GM19395 (cell line): Measurements from ENCODE around the gene DUSP16.
"Not testable (repeated sequence)": the region's sequence is repeated elsewhere in the genome, so short reads cannot be mapped to it uniquely, and the experiment has no call there.

Experiments used
- ATAC-seq: cut with Tn5 transposase; IDR thresholded peaks from one replicate; pipeline ENCODE4 v1.9.1; 2021; ENCODE audit warnings: mild to moderate bottlenecking, moderate library complexity; ENCODE audit not compliant: unreplicated experiment

Gene DUSP16

GRCh38 chr12:12502130-12502814 is 60.4 kb downstream of the DUSP16 start:
- ATAC-seq = not testable (repeated sequence)

- no peak for ATAC-seq
Observed at GRCh38 chr12:12501121-12501520, 61.5 kb downstream of the DUSP16 start.

GRCh38 chr12:12499909-12500604 is 62.6 kb downstream of the DUSP16 start:
- no peak for ATAC-seq

GRCh38 chr12:12498210-12498609 is 64.5 kb downstream of the DUSP16 start:
- ATAC-seq = no peak

- no peak for ATAC-seq
Observed at GRCh38 chr12:12495536-12495935, 67.1 kb downstream of the DUSP16 start.

- ATAC-seq = no peak
Observed at GRCh38 chr12:12492547-12492946, 70.1 kb downstream of the DUSP16 start.

- ATAC-seq = no peak
Observed at GRCh38 chr12:12491606-12492005, 71.1 kb downstream of the DUSP16 start.

- no peak for ATAC-seq
Observed at GRCh38 chr12:12488823-12489550, 73.7 kb downstream of the DUSP16 start.

GRCh38 chr12:12488296-12488695 is 74.4 kb downstream of the DUSP16 start:
- ATAC-seq = no peak

GRCh38 chr12:12487490-12487889 is 75.2 kb downstream of the DUSP16 start:
- no peak for ATAC-seq

GRCh38 chr12:12486661-12487240 is 75.9 kb downstream of the DUSP16 start:
- ATAC-seq = peak; percentile 60

GRCh38 chr12:12483438-12483837 is 79.2 kb downstream of the DUSP16 start:
- peak; percentile 9 for ATAC-seq

GRCh38 chr12:12482959-12483358 is 79.7 kb downstream of the DUSP16 start:
- ATAC-seq = peak; percentile 69

GRCh38 chr12:12482150-12482761 is 80.4 kb downstream of the DUSP16 start:
- ATAC-seq = no peak

- ATAC-seq = no peak
Observed at GRCh38 chr12:12481631-12482030, 81.0 kb downstream of the DUSP16 start.

GRCh38 chr12:12480074-12480473 is 82.6 kb downstream of the DUSP16 start:
- ATAC-seq = no peak

- ATAC-seq = no peak
Observed at GRCh38 chr12:12477532-12477890, 85.2 kb downstream of the DUSP16 start.

- no peak for ATAC-seq
Observed at GRCh38 chr12:12476857-12477531, 85.7 kb downstream of the DUSP16 start.

GRCh38 chr12:12474931-12475795 is 87.5 kb downstream of the DUSP16 start:
- ATAC-seq = peak; percentile 99
